GM23338 (cell line): ENCODE measurements around the gene UMODL1. TPM values are rescaled to one million over a fixed set of nuclear protein-coding genes. Genes with fewer than 3 reads are reported as not detected.

Experiments
- ATAC-seq: fragments of 200-7000 bp; cut with Tn5 transposase; 3 replicates; pipeline ENCODE4 v1.9.1; 2020
- DNase-seq: peaks from one replicate; pipeline ENCODE4 v3.0.0-alpha.2; 2015; ENCODE audit warnings: low spot score
- H2AFZ ChIP-seq: fragments of 200-600 bp; sonication (generic); 2 replicates; pipeline ENCODE4 v1.8.0; 2016; ENCODE audit warnings: antibody characterized with exemption, mild to moderate bottlenecking, moderate library complexity
- H3F3A ChIP-seq: fragments of 200-600 bp; sonication (generic); replicated peaks from 2 replicates; pipeline ENCODE4 v1.8.0; 2017; ENCODE audit warnings: antibody characterized with exemption, mixed run types, low read depth
- H3K27ac ChIP-seq: fragments of 200-600 bp; sonication (generic); 2 replicates; pipeline ENCODE4 v1.6.1; 2016; ENCODE audit warnings: low read depth
- H3K27me3 ChIP-seq: fragments of 200-600 bp; sonication (generic); 2 replicates; pipeline ENCODE4 v1.8.0; 2016; ENCODE audit warnings: mild to moderate bottlenecking, mixed run types, moderate library complexity; ENCODE audit not compliant: insufficient read depth
- H3K36me3 ChIP-seq: fragments of 200-600 bp; sonication (generic); 2 replicates; pipeline ENCODE4 v1.8.0; 2016; ENCODE audit warnings: mild to moderate bottlenecking; ENCODE audit not compliant: insufficient read depth
- H3K4me1 ChIP-seq: fragments of 200-600 bp; sonication (generic); 2 replicates; pipeline ENCODE4 v1.8.0; 2016; ENCODE audit warnings: mild to moderate bottlenecking, moderate library complexity; ENCODE audit not compliant: insufficient read depth
- H3K4me2 ChIP-seq: fragments of 200-600 bp; sonication (generic); 2 replicates; pipeline ENCODE4 v1.7.1; 2017; ENCODE audit warnings: mixed run types
- H3K4me3 ChIP-seq: fragments of 200-600 bp; sonication (generic); 2 replicates; pipeline ENCODE4 v1.6.1; 2016; ENCODE audit warnings: mixed run types
- H3K79me2 ChIP-seq: fragments of 200-600 bp; sonication (generic); replicated peaks from 2 replicates; pipeline ENCODE4 v1.8.0; 2017; ENCODE audit warnings: mild to moderate bottlenecking; ENCODE audit not compliant: insufficient read depth
- H3K9me2 ChIP-seq: fragments of 200-600 bp; sonication (generic); 2 replicates; pipeline ENCODE4 v1.8.0; 2017; ENCODE audit not compliant: insufficient read depth
- H4K20me1 ChIP-seq: fragments of 200-600 bp; sonication (generic); replicated peaks from 2 replicates; pipeline ENCODE4 v1.8.0; 2017; ENCODE audit warnings: mild to moderate bottlenecking; ENCODE audit not compliant: insufficient read depth
- H3K27ac Mint-ChIP-seq: 2 replicates; pipeline ENCODE4 v1.8.0; 2020; ENCODE audit warnings: inconsistent platforms, mild to moderate bottlenecking, moderate library complexity, mixed read lengths
- H3K27me3 Mint-ChIP-seq: 3 replicates; pipeline ENCODE4 v1.8.0; 2022; ENCODE audit warnings: low read depth, mild to moderate bottlenecking, moderate library complexity, mixed read lengths, inconsistent platforms; ENCODE audit not compliant: insufficient read depth, poor library complexity
- H3K36me3 Mint-ChIP-seq: 3 replicates; pipeline ENCODE4 v1.8.0; 2021; ENCODE audit warnings: low read depth, mild to moderate bottlenecking, inconsistent platforms, moderate library complexity, mixed read lengths
- H3K4me1 Mint-ChIP-seq: 3 replicates; pipeline ENCODE4 v1.8.0; 2020; ENCODE audit warnings: mild to moderate bottlenecking, inconsistent platforms, mixed read lengths
- H3K4me3 Mint-ChIP-seq: 3 replicates; pipeline ENCODE4 v1.8.0; 2021; ENCODE audit warnings: moderate library complexity, mild to moderate bottlenecking, inconsistent platforms, mixed read lengths
- H3K9me3 Mint-ChIP-seq: 3 replicates; pipeline ENCODE4 v1.8.0; 2020; ENCODE audit warnings: moderate library complexity, mild to moderate bottlenecking, inconsistent platforms, mixed read lengths
- CREB1 ChIP-seq: fragments of 250-450 bp; sonication (Bioruptor Pico); IDR thresholded peaks from 2 replicates; pipeline ENCODE4 v1.5.0; 2020; ENCODE audit warnings: low read depth, mild to moderate bottlenecking, moderate library complexity
- EZH2 ChIP-seq: fragments of 200-600 bp; sonication (generic); IDR thresholded peaks from one replicate; pipeline ENCODE4 v1.8.0; 2017; ENCODE audit warnings: antibody characterized with exemption, mild to moderate bottlenecking, low read depth; ENCODE audit not compliant: unreplicated experiment
- EZH2phosphoT487 ChIP-seq: fragments of 200-600 bp; sonication (generic); IDR thresholded peaks from one replicate; pipeline ENCODE4 v1.8.1; 2018; ENCODE audit warnings: antibody characterized with exemption; ENCODE audit not compliant: unreplicated experiment
- JUNB ChIP-seq: IDR thresholded peaks from one replicate; pipeline ENCODE4 v1.6.1; 2016; ENCODE audit warnings: antibody characterized with exemption; ENCODE audit not compliant: unreplicated experiment
- NANOG ChIP-seq: IDR thresholded peaks from 2 replicates; pipeline ENCODE4 v1.6.1; 2016; ENCODE audit warnings: antibody characterized with exemption, borderline replicate concordance
- POLR2AphosphoS5 ChIP-seq: IDR thresholded peaks from 2 replicates; pipeline ENCODE4 v1.6.1; 2016; ENCODE audit warnings: antibody characterized with exemption, low read depth
- STAT1 ChIP-seq: IDR thresholded peaks from one replicate; pipeline ENCODE4 v1.6.1; 2016; ENCODE audit warnings: antibody characterized with exemption; ENCODE audit not compliant: unreplicated experiment
- ZNF114 ChIP-seq: fragments of 250-450 bp; sonication (Bioruptor Pico); IDR thresholded peaks from 2 replicates; pipeline ENCODE4 v1.5.0; 2020; ENCODE audit warnings: mild to moderate bottlenecking, moderate library complexity
- ZNF331 ChIP-seq: fragments of 250-450 bp; sonication (Bioruptor Pico); IDR thresholded peaks from 2 replicates; pipeline ENCODE4 v1.5.0; 2020; ENCODE audit warnings: low read depth, mild to moderate bottlenecking, moderate library complexity
- polyA plus RNA-seq: library from polyadenylated mRNA; unstranded; fragments of >200 nt; fragmentation: Nextera tagmentation; extraction: Ambion mirVana; gene quantifications from 2 replicates; pipeline ENCODE4 v1.2.1, GENCODE V29; 2016
- total RNA-seq: library from RNA; depleted of rRNA; stranded (reverse); fragments of >200 nt; shearing (Covaris generic); gene quantifications from 2 replicates; pipeline ENCODE4 v1.2.3, GENCODE V29; 2014
- TF ChIP-seq, protein P1 (sequence below): IDR thresholded peaks from 2 replicates; pipeline ENCODE4 v1.6.1; 2016; ENCODE audit warnings: antibody characterized with exemption
- TF ChIP-seq, protein P2 (sequence below): fragments of 250-450 bp; sonication (Bioruptor Pico); IDR thresholded peaks from 2 replicates; pipeline ENCODE4 v1.5.0; 2020; ENCODE audit warnings: mild to moderate bottlenecking, moderate library complexity
- TF ChIP-seq, protein P3 (sequence below), 2 experiments: fragments of 200-600 bp in 1 of 2; sonication (generic) in 1 of 2; conservative IDR thresholded peaks; 2 replicates each; pipeline versions ENCODE4 v1.5.1 to v1.6.1; 2016 to 2017; ENCODE audit warnings: antibody characterized with exemption in 2 of 2, low read depth in 2 of 2, mild to moderate bottlenecking in 2 of 2, moderate library complexity in 1 of 2

The UMODL1 gene
- total and polyA plus RNA-seq, 2 experiments from 2014 or later = not detected

DNA sequence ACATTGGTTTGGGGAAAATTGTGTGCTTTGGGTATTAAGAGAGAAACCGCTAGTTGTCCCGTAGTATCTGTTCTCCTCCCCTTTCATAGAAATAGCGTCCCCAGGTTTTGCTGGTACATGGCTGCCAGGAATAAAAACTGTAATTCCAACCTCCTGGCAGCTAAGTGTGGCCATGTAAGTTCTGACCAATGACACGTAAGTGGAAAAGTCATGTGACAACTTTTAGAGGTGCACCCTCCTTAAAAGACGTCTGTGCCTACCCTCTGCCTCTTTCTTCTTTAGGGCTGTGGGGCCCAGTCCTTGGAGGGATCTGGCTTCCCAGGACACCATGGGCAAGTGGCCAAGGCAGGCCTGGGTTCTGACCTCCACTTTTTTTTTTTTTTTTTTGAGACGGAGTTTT lies 59.3 kb downstream of the UMODL1 start:
- Histone ChIP-seq H3K79me2 (no peaks in the 10 kb centered on the region), H3K36me3 (no peaks in the 10 kb centered on the region), H3F3A (no peaks in the 10 kb centered on the region), H4K20me1 (no peaks in the 10 kb centered on the region), H2AFZ (no peak overlapping the region), H3K9me2 (peaks cover 8% of the 10 kb centered on the region; the same call in 1 of the 2 replicates), H3K27me3 (no peaks in the 10 kb centered on the region), H3K4me3 (no peak overlapping the region), H3K4me1 (no peaks in the 10 kb centered on the region), H3K4me2 (no peak overlapping the region), H3K27ac (no peak overlapping the region)
- H3K27ac Mint-ChIP-seq = no peak overlapping the region
- H3K4me1 Mint-ChIP-seq = no peaks in the 10 kb centered on the region; the same call in 2 of the 3 replicates
- no peaks in the 10 kb centered on the region for H3K36me3 Mint-ChIP-seq
- no peak overlapping the region for H3K4me3 Mint-ChIP-seq
- TF ChIP-seq EZH2phosphoT487 (no peak), EZH2 (no peak), JUNB (no peak)
- TF ChIP-seq, protein P1, sequence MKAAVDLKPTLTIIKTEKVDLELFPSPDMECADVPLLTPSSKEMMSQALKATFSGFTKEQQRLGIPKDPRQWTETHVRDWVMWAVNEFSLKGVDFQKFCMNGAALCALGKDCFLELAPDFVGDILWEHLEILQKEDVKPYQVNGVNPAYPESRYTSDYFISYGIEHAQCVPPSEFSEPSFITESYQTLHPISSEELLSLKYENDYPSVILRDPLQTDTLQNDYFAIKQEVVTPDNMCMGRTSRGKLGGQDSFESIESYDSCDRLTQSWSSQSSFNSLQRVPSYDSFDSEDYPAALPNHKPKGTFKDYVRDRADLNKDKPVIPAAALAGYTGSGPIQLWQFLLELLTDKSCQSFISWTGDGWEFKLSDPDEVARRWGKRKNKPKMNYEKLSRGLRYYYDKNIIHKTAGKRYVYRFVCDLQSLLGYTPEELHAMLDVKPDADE = no peak
- TF ChIP-seq, protein P2, sequence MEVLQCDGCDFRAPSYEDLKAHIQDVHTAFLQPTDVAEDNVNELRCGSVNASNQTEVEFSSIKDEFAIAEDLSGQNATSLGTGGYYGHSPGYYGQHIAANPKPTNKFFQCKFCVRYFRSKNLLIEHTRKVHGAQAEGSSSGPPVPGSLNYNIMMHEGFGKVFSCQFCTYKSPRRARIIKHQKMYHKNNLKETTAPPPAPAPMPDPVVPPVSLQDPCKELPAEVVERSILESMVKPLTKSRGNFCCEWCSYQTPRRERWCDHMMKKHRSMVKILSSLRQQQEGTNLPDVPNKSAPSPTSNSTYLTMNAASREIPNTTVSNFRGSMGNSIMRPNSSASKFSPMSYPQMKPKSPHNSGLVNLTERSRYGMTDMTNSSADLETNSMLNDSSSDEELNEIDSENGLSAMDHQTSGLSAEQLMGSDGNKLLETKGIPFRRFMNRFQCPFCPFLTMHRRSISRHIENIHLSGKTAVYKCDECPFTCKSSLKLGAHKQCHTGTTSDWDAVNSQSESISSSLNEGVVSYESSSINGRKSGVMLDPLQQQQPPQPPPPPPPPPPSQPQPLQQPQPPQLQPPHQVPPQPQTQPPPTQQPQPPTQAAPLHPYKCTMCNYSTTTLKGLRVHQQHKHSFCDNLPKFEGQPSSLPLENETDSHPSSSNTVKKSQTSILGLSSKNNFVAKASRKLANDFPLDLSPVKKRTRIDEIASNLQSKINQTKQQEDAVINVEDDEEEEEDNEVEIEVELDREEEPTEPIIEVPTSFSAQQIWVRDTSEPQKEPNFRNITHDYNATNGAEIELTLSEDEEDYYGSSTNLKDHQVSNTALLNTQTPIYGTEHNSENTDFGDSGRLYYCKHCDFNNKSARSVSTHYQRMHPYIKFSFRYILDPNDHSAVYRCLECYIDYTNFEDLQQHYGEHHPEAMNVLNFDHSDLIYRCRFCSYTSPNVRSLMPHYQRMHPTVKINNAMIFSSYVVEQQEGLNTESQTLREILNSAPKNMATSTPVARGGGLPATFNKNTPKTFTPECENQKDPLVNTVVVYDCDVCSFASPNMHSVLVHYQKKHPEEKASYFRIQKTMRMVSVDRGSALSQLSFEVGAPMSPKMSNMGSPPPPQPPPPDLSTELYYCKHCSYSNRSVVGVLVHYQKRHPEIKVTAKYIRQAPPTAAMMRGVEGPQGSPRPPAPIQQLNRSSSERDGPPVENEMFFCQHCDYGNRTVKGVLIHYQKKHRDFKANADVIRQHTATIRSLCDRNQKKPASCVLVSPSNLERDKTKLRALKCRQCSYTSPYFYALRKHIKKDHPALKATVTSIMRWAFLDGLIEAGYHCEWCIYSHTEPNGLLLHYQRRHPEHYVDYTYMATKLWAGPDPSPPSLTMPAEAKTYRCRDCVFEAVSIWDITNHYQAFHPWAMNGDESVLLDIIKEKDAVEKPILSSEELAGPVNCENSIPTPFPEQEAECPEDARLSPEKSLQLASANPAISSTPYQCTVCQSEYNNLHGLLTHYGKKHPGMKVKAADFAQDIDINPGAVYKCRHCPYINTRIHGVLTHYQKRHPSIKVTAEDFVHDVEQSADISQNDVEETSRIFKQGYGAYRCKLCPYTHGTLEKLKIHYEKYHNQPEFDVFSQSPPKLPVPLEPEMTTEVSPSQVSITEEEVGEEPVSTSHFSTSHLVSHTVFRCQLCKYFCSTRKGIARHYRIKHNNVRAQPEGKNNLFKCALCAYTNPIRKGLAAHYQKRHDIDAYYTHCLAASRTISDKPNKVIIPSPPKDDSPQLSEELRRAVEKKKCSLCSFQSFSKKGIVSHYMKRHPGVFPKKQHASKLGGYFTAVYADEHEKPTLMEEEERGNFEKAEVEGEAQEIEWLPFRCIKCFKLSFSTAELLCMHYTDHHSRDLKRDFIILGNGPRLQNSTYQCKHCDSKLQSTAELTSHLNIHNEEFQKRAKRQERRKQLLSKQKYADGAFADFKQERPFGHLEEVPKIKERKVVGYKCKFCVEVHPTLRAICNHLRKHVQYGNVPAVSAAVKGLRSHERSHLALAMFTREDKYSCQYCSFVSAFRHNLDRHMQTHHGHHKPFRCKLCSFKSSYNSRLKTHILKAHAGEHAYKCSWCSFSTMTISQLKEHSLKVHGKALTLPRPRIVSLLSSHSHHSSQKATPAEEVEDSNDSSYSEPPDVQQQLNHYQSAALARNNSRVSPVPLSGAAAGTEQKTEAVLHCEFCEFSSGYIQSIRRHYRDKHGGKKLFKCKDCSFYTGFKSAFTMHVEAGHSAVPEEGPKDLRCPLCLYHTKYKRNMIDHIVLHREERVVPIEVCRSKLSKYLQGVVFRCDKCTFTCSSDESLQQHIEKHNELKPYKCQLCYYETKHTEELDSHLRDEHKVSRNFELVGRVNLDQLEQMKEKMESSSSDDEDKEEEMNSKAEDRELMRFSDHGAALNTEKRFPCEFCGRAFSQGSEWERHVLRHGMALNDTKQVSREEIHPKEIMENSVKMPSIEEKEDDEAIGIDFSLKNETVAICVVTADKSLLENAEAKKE (CRISPR knock-in tag) = no peak
- DNase-seq (no peak), ATAC-seq (no peak)
- peaks cover 12% of the 10 kb centered on the region for H3K27me3 Mint-ChIP-seq
- no peaks in the 10 kb centered on the region for H3K9me3 Mint-ChIP-seq

DNA sequence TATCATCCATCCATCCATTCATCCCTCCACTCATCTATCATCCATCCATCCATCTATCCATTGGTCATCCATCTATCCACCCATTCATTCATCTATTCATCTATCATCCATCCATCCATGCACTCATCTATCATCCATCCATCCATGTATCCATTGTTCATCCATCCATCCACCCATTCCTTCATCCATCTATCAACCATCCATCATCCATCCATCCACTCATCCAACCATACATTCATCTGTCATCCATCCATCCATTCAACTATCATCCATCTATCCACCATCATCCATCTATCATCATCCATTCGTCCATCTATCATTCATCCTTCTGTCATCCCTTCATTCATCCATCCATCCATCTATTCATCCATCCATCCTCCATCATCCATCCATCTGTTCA lies 61.1 kb downstream of the UMODL1 start:
- H3K4me3 ChIP-seq = no peak overlapping the region
- no peaks in the 10 kb centered on the region for H3K27me3 ChIP-seq
- H4K20me1 ChIP-seq = no peaks in the 10 kb centered on the region
- peaks cover 8% of the 10 kb centered on the region; the same call in 1 of the 2 replicates for H3K9me2 ChIP-seq
- no peak overlapping the region for H3K27ac ChIP-seq
- no peaks in the 10 kb centered on the region for H3K36me3 Mint-ChIP-seq
- H3K36me3 ChIP-seq = no peaks in the 10 kb centered on the region
- no peaks in the 10 kb centered on the region; the same call in 2 of the 3 replicates for H3K4me1 Mint-ChIP-seq
- DNase-seq (no peak), ATAC-seq (no peak)
- H3K27ac Mint-ChIP-seq = no peak overlapping the region
- H2AFZ ChIP-seq = no peak overlapping the region
- no peaks in the 10 kb centered on the region for H3K4me1 ChIP-seq
- H3K79me2 ChIP-seq = no peaks in the 10 kb centered on the region
- H3K9me3 Mint-ChIP-seq = no peaks in the 10 kb centered on the region
- H3K4me2 ChIP-seq = no peak overlapping the region
- H3K27me3 Mint-ChIP-seq = peaks cover 8% of the 10 kb centered on the region
- no peak overlapping the region for H3K4me3 Mint-ChIP-seq
- no peaks in the 10 kb centered on the region for H3F3A ChIP-seq
- TF ChIP-seq ZNF331 (CRISPR knock-in tag) (no peak), EZH2phosphoT487 (no peak), JUNB (no peak), ZNF114 (CRISPR knock-in tag) (no peak), CREB1 (CRISPR knock-in tag) (no peak), POLR2AphosphoS5 (no peak), STAT1 (no peak), NANOG (no peak), EZH2 (no peak)
- TF ChIP-seq, protein P3, sequence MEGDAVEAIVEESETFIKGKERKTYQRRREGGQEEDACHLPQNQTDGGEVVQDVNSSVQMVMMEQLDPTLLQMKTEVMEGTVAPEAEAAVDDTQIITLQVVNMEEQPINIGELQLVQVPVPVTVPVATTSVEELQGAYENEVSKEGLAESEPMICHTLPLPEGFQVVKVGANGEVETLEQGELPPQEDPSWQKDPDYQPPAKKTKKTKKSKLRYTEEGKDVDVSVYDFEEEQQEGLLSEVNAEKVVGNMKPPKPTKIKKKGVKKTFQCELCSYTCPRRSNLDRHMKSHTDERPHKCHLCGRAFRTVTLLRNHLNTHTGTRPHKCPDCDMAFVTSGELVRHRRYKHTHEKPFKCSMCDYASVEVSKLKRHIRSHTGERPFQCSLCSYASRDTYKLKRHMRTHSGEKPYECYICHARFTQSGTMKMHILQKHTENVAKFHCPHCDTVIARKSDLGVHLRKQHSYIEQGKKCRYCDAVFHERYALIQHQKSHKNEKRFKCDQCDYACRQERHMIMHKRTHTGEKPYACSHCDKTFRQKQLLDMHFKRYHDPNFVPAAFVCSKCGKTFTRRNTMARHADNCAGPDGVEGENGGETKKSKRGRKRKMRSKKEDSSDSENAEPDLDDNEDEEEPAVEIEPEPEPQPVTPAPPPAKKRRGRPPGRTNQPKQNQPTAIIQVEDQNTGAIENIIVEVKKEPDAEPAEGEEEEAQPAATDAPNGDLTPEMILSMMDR (conservative IDR thresholded peaks at IDR 0.05; ENCODE audit: low read depth in 2 of 2) = no peak
- TF ChIP-seq, protein P1 = no peak
